ENCODE measurements around the gene VMP1.

The VMP1 gene

DNA sequence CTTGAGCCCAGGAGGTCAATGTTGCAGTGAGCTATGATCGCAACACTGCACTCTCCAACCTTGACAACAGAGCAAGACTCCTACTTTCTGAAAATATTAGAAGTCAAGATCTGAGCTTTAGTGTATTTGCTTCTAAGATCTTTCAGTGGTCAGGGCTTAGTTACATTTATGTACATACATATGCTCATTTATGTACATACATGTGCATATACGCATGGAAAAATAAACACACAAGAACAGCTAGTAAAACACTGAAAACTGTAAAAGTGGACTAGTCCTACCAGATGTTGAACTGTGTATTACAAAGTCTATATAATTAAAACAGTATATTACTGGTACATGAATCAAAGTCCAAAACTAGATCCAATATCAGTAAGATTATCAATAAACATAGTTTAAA lies 28.5 kb upstream of the VMP1 start:
- no peak for TF ChIP-seq EP300 (IDR thresholded peaks at IDR 0.05; ENCODE audit: borderline replicate concordance)
- TF ChIP-seq, protein P1, sequence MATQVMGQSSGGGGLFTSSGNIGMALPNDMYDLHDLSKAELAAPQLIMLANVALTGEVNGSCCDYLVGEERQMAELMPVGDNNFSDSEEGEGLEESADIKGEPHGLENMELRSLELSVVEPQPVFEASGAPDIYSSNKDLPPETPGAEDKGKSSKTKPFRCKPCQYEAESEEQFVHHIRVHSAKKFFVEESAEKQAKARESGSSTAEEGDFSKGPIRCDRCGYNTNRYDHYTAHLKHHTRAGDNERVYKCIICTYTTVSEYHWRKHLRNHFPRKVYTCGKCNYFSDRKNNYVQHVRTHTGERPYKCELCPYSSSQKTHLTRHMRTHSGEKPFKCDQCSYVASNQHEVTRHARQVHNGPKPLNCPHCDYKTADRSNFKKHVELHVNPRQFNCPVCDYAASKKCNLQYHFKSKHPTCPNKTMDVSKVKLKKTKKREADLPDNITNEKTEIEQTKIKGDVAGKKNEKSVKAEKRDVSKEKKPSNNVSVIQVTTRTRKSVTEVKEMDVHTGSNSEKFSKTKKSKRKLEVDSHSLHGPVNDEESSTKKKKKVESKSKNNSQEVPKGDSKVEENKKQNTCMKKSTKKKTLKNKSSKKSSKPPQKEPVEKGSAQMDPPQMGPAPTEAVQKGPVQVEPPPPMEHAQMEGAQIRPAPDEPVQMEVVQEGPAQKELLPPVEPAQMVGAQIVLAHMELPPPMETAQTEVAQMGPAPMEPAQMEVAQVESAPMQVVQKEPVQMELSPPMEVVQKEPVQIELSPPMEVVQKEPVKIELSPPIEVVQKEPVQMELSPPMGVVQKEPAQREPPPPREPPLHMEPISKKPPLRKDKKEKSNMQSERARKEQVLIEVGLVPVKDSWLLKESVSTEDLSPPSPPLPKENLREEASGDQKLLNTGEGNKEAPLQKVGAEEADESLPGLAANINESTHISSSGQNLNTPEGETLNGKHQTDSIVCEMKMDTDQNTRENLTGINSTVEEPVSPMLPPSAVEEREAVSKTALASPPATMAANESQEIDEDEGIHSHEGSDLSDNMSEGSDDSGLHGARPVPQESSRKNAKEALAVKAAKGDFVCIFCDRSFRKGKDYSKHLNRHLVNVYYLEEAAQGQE (IDR thresholded peaks at IDR 0.05; ENCODE audit: low read depth) = no peak
- no peak for TF ChIP-seq FOXM1 (IDR thresholded peaks at IDR 0.05; ENCODE audit: borderline replicate concordance, low read depth)
- TF ChIP-seq TEAD4 (IDR thresholded peaks at IDR 0.05) = no peak
- TF ChIP-seq, protein P2, sequence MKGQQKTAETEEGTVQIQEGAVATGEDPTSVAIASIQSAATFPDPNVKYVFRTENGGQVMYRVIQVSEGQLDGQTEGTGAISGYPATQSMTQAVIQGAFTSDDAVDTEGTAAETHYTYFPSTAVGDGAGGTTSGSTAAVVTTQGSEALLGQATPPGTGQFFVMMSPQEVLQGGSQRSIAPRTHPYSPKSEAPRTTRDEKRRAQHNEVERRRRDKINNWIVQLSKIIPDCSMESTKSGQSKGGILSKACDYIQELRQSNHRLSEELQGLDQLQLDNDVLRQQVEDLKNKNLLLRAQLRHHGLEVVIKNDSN (IDR thresholded peaks at IDR 0.05) = no peak
- TF ChIP-seq CEBPB (IDR thresholded peaks at IDR 0.05) = no peak

DNA sequence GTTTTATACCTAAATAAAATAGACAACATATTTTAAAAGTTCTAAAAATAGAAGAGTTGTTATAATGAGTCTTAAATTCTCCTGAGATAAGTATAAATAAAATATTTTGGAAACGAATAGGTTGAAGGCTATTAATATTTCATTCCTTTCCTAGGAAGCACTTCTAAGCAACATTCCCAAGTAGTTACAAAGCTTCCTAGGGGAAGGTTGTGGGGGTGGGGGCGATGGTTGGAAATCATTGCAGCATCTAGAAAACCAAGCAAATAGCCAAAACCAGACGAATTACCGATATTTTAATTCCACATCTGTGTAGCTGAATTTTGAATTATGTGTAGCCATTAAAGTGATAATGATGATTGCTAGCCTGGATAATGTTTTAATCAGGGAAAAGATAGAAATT lies 27.1 kb upstream of the VMP1 start:
- TF ChIP-seq FOXM1 (IDR thresholded peaks at IDR 0.05; ENCODE audit: borderline replicate concordance, low read depth) (no peak), YY1 (IDR thresholded peaks at IDR 0.05; ENCODE audit: low read depth) (no peak)

DNA sequence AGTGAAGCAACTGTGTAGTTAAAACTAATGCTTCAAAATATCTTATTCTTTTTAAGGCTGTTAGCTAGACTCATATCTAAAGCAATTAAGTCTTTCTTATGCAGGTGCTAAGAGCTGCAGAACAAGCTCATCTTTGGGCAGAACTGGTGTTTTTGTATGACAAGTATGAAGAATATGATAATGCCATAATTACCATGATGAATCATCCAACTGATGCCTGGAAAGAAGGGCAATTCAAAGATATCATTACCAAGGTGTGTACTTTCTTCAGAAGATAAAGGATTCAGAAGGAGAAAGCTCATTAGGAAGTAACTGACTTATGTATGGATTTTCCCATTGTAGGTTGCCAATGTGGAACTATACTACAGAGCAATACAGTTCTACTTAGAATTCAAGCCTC lies 24.2 kb upstream of the VMP1 start:
- TF ChIP-seq RAD21 (IDR thresholded peaks at IDR 0.05; ENCODE audit: low read depth) (no peak), TEAD4 (IDR thresholded peaks at IDR 0.05) (no peak), TAF1 (IDR thresholded peaks at IDR 0.05; ENCODE audit: low read depth) (no peak), ZBTB7A (IDR thresholded peaks at IDR 0.05; ENCODE audit: low read depth) (no peak), YY1 (IDR thresholded peaks at IDR 0.05; ENCODE audit: low read depth) (no peak), CEBPB (IDR thresholded peaks at IDR 0.05) (no peak), EGR1 (IDR thresholded peaks at IDR 0.05) (no peak)
- TF ChIP-seq, protein P3, sequence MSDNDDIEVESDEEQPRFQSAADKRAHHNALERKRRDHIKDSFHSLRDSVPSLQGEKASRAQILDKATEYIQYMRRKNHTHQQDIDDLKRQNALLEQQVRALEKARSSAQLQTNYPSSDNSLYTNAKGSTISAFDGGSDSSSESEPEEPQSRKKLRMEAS (IDR thresholded peaks at IDR 0.05) = no peak
- TF ChIP-seq, protein P1 (IDR thresholded peaks at IDR 0.05; ENCODE audit: low read depth) = no peak
- TF ChIP-seq, protein P2 (IDR thresholded peaks at IDR 0.05) = no peak

DNA sequence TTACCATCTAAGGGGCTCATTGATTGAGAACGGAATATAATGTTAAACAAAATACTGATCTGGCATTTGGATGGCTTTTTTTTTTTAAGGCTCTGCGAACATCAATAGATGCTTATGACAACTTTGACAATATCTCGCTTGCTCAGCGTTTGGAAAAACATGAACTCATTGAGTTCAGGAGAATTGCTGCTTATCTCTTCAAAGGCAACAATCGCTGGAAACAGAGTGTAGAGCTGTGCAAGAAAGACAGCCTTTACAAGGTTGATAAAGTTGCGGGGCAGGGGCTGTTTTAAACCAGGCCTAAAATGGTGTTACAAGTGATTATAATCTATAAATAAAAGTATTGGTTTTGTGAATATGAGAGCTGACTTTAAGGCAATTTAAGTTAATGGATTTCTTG lies 22.5 kb upstream of the VMP1 start:
- no peak for TF ChIP-seq NFIC (IDR thresholded peaks at IDR 0.05)
- no peak for TF ChIP-seq TEAD4 (IDR thresholded peaks at IDR 0.05)
- no peak for TF ChIP-seq EGR1 (IDR thresholded peaks at IDR 0.05)
- no peak for TF ChIP-seq FOXM1 (IDR thresholded peaks at IDR 0.05; ENCODE audit: borderline replicate concordance, low read depth)
- TF ChIP-seq, protein P2 (IDR thresholded peaks at IDR 0.05) = no peak
- no peak for TF ChIP-seq CREB1 (IDR thresholded peaks at IDR 0.05; ENCODE audit: low read depth)
- TF ChIP-seq, protein P1 (IDR thresholded peaks at IDR 0.05; ENCODE audit: low read depth) = no peak
- TF ChIP-seq EP300 (IDR thresholded peaks at IDR 0.05; ENCODE audit: borderline replicate concordance) = no peak

DNA sequence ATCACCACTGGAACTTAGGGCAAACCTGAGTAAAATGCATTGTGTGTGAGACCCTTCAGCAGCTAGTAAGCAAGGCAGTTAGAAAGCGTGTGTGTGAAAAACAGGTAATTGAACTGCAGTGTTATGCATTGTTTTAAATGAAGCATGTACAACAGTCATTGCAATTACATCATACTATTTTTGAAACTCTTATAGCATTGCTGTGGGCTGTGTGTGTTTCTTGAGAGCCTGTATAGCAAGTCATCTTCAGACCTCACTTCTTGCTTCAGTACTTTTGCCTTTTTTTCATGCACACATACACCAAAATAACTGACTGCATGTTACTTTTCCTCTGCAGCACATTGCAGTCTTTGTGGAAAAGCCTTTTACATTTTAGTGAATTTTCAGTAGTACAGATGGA lies 19.4 kb upstream of the VMP1 start:
- TF ChIP-seq EP300 (IDR thresholded peaks at IDR 0.05; ENCODE audit: borderline replicate concordance) (no peak), RAD21 (IDR thresholded peaks at IDR 0.05; ENCODE audit: low read depth) (no peak), FOXM1 (IDR thresholded peaks at IDR 0.05; ENCODE audit: borderline replicate concordance, low read depth) (no peak), YY1 (IDR thresholded peaks at IDR 0.05; ENCODE audit: low read depth) (no peak)

DNA sequence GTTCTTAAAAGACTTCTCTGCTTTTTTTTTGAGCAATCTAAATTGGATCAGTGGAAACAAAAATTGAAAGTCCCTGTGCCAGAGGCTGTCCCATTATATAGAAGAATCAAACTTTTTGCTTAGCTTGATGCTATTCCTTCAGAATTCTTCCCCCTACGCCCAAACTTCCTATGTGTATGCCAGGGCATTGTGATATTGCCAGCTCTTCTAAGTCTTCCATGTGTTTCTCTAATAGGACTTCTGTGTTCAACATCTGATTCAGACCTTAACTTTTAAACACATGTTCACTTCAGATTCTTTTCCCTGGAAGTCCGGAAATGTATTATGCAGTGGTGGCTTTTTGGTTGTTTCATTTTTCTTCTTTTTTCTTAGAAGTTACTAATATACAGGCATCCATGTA lies 19.0 kb upstream of the VMP1 start:
- no peak for TF ChIP-seq YY1 (IDR thresholded peaks at IDR 0.05; ENCODE audit: low read depth)
